Measurements from ENCODE around the gene GRID2.

The GRID2 gene

GRCh38 chr4:92988301-92988700 lies 684.5 kb downstream of the GRID2 start:
- no peak for TF ChIP-seq CTCF (IDR thresholded peaks at IDR 0.05; ENCODE audit: borderline replicate concordance, control extremely low read depth, extremely low read depth, insufficient read depth, missing control alignments)
- in situ Hi-C loops (cut with MboI; ENCODE audit: low sequenced_read_pairs, unreplicated experiment), result no loop called here
- DNase-seq (ENCODE audit: low spot score), result no peak

DNA sequence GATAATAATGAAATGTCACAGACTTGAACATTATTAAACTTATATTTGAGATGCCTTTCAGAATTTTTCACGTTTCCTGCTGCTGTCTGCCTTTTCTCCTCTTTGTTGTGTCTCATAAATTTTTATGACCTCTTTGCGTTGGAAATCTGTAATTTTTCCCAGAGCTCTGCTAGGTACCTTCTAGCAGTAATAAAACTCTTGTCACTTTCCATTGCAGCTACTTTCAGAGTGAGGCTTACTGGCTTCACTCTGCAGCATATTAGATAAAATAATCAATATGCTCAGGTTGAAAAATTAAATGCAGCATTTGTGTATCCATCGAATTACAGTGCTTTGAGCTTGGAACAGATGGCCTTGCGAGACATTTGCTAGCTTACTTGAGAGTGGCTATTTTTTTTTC lies 689.0 kb downstream of the GRID2 start:
- in situ Hi-C loops (cut with MboI; ENCODE audit: low sequenced_read_pairs, unreplicated experiment), result no loop called here
- no peak for DNase-seq (ENCODE audit: low spot score)
- no peak for TF ChIP-seq CTCF (IDR thresholded peaks at IDR 0.05; ENCODE audit: borderline replicate concordance, control extremely low read depth, extremely low read depth, insufficient read depth, missing control alignments)

- no peak for DNase-seq (ENCODE audit: low spot score)
- no peak for TF ChIP-seq CTCF (IDR thresholded peaks at IDR 0.05; ENCODE audit: borderline replicate concordance, control extremely low read depth, extremely low read depth, insufficient read depth, missing control alignments)
- in situ Hi-C loops (cut with MboI; ENCODE audit: low sequenced_read_pairs, unreplicated experiment), result no loop called here
Measured at GRCh38 chr4:92994727-92995126, 691.0 kb downstream of the GRID2 start.

- TF ChIP-seq CTCF (IDR thresholded peaks at IDR 0.05; ENCODE audit: borderline replicate concordance, control extremely low read depth, extremely low read depth, insufficient read depth, missing control alignments), result no peak
- no peak for DNase-seq (ENCODE audit: low spot score)
- in situ Hi-C loops (cut with MboI; ENCODE audit: low sequenced_read_pairs, unreplicated experiment), result no loop called here
Measured at GRCh38 chr4:92996533-92996932, 692.8 kb downstream of the GRID2 start.

- in situ Hi-C loops (cut with MboI; ENCODE audit: low sequenced_read_pairs, unreplicated experiment), result no loop called here
- TF ChIP-seq CTCF (IDR thresholded peaks at IDR 0.05; ENCODE audit: borderline replicate concordance, control extremely low read depth, extremely low read depth, insufficient read depth, missing control alignments), result no peak
- DNase-seq (ENCODE audit: low spot score), result no peak
Measured at GRCh38 chr4:93000910-93001309, 697.1 kb downstream of the GRID2 start.

- no peak for TF ChIP-seq CTCF (IDR thresholded peaks at IDR 0.05; ENCODE audit: borderline replicate concordance, control extremely low read depth, extremely low read depth, insufficient read depth, missing control alignments)
- no peak for DNase-seq (ENCODE audit: low spot score)
- in situ Hi-C loops (cut with MboI; ENCODE audit: low sequenced_read_pairs, unreplicated experiment), result no loop called here
Measured at GRCh38 chr4:93002240-93002639, 698.5 kb downstream of the GRID2 start.

DNA sequence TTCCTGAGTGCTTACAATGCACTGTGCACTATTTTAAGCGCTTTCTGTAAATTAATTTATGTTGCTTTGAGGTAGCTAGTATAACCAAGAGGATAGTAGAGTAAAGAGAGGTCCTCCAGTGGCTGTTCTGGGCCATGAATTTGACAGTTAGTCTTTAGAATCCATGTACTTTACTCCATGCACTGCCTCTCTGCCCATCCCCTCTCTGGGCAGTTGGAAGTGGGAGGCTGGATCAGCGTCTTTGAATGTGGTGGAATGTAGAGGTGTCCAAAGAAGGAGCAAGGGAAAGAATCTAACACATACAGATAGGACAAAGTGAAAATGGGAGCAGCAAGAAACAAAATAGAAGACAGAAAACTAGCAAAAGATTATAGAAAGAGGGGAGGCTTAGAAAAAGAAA lies 712.6 kb downstream of the GRID2 start:
- in situ Hi-C loops (cut with MboI; ENCODE audit: low sequenced_read_pairs, unreplicated experiment), result no loop called here
- DNase-seq (ENCODE audit: low spot score), result no peak
- no peak for TF ChIP-seq CTCF (IDR thresholded peaks at IDR 0.05; ENCODE audit: borderline replicate concordance, control extremely low read depth, extremely low read depth, insufficient read depth, missing control alignments)
